SU-DHL-6 (cell line): ENCODE measurements around the gene ZNF24.

Experiments
- H2AFZ ChIP-seq: fragments of 200-600 bp; sonication (generic); 2 replicates; pipeline ENCODE4 v1.6.1; 2014; ENCODE audit warnings: low read depth, mild to moderate bottlenecking, moderate library complexity, mixed read lengths, antibody characterized with exemption, low read length; ENCODE audit not compliant: severe bottlenecking
- H3F3A ChIP-seq: fragments of 200-600 bp; shearing (Covaris generic); 2 replicates; pipeline ENCODE4 v1.6.0; 2016; ENCODE audit warnings: antibody characterized with exemption, mild to moderate bottlenecking; ENCODE audit not compliant: insufficient read depth
- H3K27ac ChIP-seq: fragments of 200-600 bp; sonication (generic); 2 replicates; pipeline ENCODE4 v1.5.1; 2016; ENCODE audit warnings: low read depth, mild to moderate bottlenecking, low read length, moderate library complexity, mixed read lengths
- H3K27me3 ChIP-seq: fragments of 200-600 bp; sonication (generic), shearing (Covaris generic); 2 replicates; pipeline ENCODE4 v1.6.0; 2014; ENCODE audit warnings: mild to moderate bottlenecking, low read length
- H3K36me3 ChIP-seq: fragments of 200-600 bp; sonication (generic); 2 replicates; pipeline ENCODE4 v1.6.1; 2014; ENCODE audit warnings: mild to moderate bottlenecking, low read length, mixed read lengths
- H3K4me2 ChIP-seq: fragments of 300-600, 200-600 bp; shearing (Covaris generic), sonication (generic); 2 replicates; pipeline ENCODE4 v1.6.0; 2014; ENCODE audit warnings: low read length, low read depth, mild to moderate bottlenecking; ENCODE audit not compliant: poor library complexity, severe bottlenecking
- H3K4me3 ChIP-seq: fragments of 200-600 bp; sonication (generic); 2 replicates; pipeline ENCODE4 v1.5.1; 2014; ENCODE audit warnings: antibody characterized with exemption, low read length, mild to moderate bottlenecking, mixed read lengths; ENCODE audit not compliant: insufficient read depth, poor library complexity, severe bottlenecking
- H3K79me2 ChIP-seq: fragments of 200-600 bp; sonication (generic); 2 replicates; pipeline ENCODE4 v1.6.1; 2014; ENCODE audit warnings: mild to moderate bottlenecking, low read length, moderate library complexity; ENCODE audit not compliant: insufficient read depth
- H3K9ac ChIP-seq: fragments of 200-600 bp; sonication (generic); 2 replicates; pipeline ENCODE4 v1.7.0; 2014; ENCODE audit warnings: mild to moderate bottlenecking, low read length
- H3K9me2 ChIP-seq: fragments of 200-600 bp; sonication (generic); replicated peaks from 2 replicates; pipeline ENCODE4 v1.6.1; 2014; ENCODE audit warnings: low read length; ENCODE audit not compliant: insufficient read depth
- H3K9me3 ChIP-seq: fragments of 200-600 bp; sonication (generic); 2 replicates; pipeline ENCODE4 v1.6.1; 2014; ENCODE audit warnings: low read length, mixed read lengths; ENCODE audit not compliant: insufficient read depth
- H4K20me1 ChIP-seq: fragments of 200-600 bp; sonication (generic); 2 replicates; pipeline ENCODE4 v1.6.1; 2014; ENCODE audit warnings: low read depth, mild to moderate bottlenecking, antibody characterized with exemption, low read length, moderate library complexity, mixed read lengths
- EZH2phosphoT487 ChIP-seq: fragments of 200-600 bp; sonication (generic), shearing (Covaris generic); conservative IDR thresholded peaks from 2 replicates; pipeline ENCODE4 v1.6.1; 2018; ENCODE audit warnings: mild to moderate bottlenecking, antibody characterized with exemption, low read length, moderate library complexity, mixed read lengths
- TF ChIP-seq, protein P1 (sequence below): fragments of 200-600 bp; sonication (generic); IDR thresholded peaks from one replicate; pipeline ENCODE4 v1.5.1; 2017; ENCODE audit warnings: antibody characterized with exemption, mild to moderate bottlenecking, low read length, moderate library complexity; ENCODE audit not compliant: insufficient read depth, poor library complexity, severe bottlenecking

The ZNF24 gene

GRCh38 chr18:35374708-35375107 lies 30.5 kb upstream of the ZNF24 start:
- Histone ChIP-seq H3K27ac (no peak overlapping the region), H4K20me1 (no peaks in the 10 kb centered on the region), H3K27me3 (no peaks in the 10 kb centered on the region), H3K36me3 (no peaks in the 10 kb centered on the region), H3K9ac (no peak overlapping the region), H2AFZ (no peak overlapping the region), H3K4me2 (no peak overlapping the region), H3K4me3 (no peak overlapping the region), H3K79me2 (no peaks in the 10 kb centered on the region), H3K9me2 (no peaks in the 10 kb centered on the region), H3F3A (no peaks in the 10 kb centered on the region), H3K9me3 (no peaks in the 10 kb centered on the region)
- TF ChIP-seq, protein P1, sequence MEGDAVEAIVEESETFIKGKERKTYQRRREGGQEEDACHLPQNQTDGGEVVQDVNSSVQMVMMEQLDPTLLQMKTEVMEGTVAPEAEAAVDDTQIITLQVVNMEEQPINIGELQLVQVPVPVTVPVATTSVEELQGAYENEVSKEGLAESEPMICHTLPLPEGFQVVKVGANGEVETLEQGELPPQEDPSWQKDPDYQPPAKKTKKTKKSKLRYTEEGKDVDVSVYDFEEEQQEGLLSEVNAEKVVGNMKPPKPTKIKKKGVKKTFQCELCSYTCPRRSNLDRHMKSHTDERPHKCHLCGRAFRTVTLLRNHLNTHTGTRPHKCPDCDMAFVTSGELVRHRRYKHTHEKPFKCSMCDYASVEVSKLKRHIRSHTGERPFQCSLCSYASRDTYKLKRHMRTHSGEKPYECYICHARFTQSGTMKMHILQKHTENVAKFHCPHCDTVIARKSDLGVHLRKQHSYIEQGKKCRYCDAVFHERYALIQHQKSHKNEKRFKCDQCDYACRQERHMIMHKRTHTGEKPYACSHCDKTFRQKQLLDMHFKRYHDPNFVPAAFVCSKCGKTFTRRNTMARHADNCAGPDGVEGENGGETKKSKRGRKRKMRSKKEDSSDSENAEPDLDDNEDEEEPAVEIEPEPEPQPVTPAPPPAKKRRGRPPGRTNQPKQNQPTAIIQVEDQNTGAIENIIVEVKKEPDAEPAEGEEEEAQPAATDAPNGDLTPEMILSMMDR = no peak
- no peak for TF ChIP-seq EZH2phosphoT487

- TF ChIP-seq, protein P1 = no peak
- no peak for TF ChIP-seq EZH2phosphoT487
- Histone ChIP-seq H3K27me3 (no peaks in the 10 kb centered on the region), H2AFZ (no peak overlapping the region), H3K27ac (no peak overlapping the region), H3F3A (no peaks in the 10 kb centered on the region), H3K36me3 (no peaks in the 10 kb centered on the region), H3K9me3 (no peaks in the 10 kb centered on the region), H3K4me3 (no peak overlapping the region), H3K9me2 (no peaks in the 10 kb centered on the region), H3K4me2 (no peak overlapping the region), H3K79me2 (no peaks in the 10 kb centered on the region), H4K20me1 (no peaks in the 10 kb centered on the region), H3K9ac (no peak overlapping the region)
Measured at GRCh38 chr18:35371412-35372195, 27.4 kb upstream of the ZNF24 start.

- TF ChIP-seq, protein P1 = no peak
- no peak for TF ChIP-seq EZH2phosphoT487
- Histone ChIP-seq H3K9ac (no peak overlapping the region), H3K36me3 (no peaks in the 10 kb centered on the region), H3K27me3 (no peaks in the 10 kb centered on the region), H4K20me1 (no peaks in the 10 kb centered on the region), H2AFZ (no peak overlapping the region), H3K4me3 (no peak overlapping the region), H3K9me3 (no peaks in the 10 kb centered on the region), H3K9me2 (no peaks in the 10 kb centered on the region), H3F3A (no peaks in the 10 kb centered on the region), H3K27ac (no peak overlapping the region), H3K4me2 (no peak overlapping the region), H3K79me2 (no peaks in the 10 kb centered on the region)
Measured at GRCh38 chr18:35369126-35369525, 24.9 kb upstream of the ZNF24 start.
